HTERT RPE-1 (cell line): ENCODE measurements around the gene SLF2.
"Not testable (repeated sequence)": the region's sequence is repeated elsewhere in the genome, so short reads cannot be mapped to it uniquely, and the experiment has no call there.

Experiments used
- in situ Hi-C: fragments of 300-500 bp; cut with MboI; formaldehyde crosslinking; loops from 4 replicates; pipeline ENCODE4 v1.14.3; 2020; ENCODE audit warnings: low sequenced_read_pairs

The SLF2 gene

GRCh38 chr10:100960251-100960650 is 47.5 kb downstream of the SLF2 start:
- in situ Hi-C loops: no loop called here

- in situ Hi-C loops: no loop called here
Measured at GRCh38 chr10:100962351-100963080, 49.8 kb downstream of the SLF2 start.

- in situ Hi-C loops: no loop called here
Measured at GRCh38 chr10:100963826-100964225, 51.1 kb downstream of the SLF2 start.

- in situ Hi-C loops: no loop called here
Measured at GRCh38 chr10:100965820-100966219, 53.1 kb downstream of the SLF2 start.

- in situ Hi-C loops: no loop called here
Measured at GRCh38 chr10:100966887-100967286, 54.1 kb downstream of the SLF2 start.

- in situ Hi-C loops: no loop called here
Measured at GRCh38 chr10:100967332-100967731, 54.6 kb downstream of the SLF2 start.

GRCh38 chr10:100968062-100968736 is 55.4 kb downstream of the SLF2 start:
- in situ Hi-C loops: no loop called here

- in situ Hi-C loops: no loop called here
Measured at GRCh38 chr10:100968863-100969186, 56.1 kb downstream of the SLF2 start.

GRCh38 chr10:100969187-100970075 is 56.7 kb downstream of the SLF2 start, which contains the start of gene SEMA4G:
Gene SEMA4G, plus strand, starts transcription at chr10:100969504. Its CDS starts 3,409 bp downstream, at chr10:100972913.
- in situ Hi-C loops: no loop called here

GRCh38 chr10:100970076-100970913 is 57.5 kb downstream of the SLF2 start:
- in situ Hi-C loops: no loop called here

GRCh38 chr10:100970914-100971811 is 58.4 kb downstream of the SLF2 start:
- in situ Hi-C loops: no loop called here

- in situ Hi-C loops: no loop called here
Measured at GRCh38 chr10:100972115-100972903, 59.5 kb downstream of the SLF2 start.

GRCh38 chr10:100972904-100973535 is 60.3 kb downstream of the SLF2 start:
- in situ Hi-C loops: no loop called here

- in situ Hi-C loops: not testable (repeated sequence)
Measured at GRCh38 chr10:100975397-100975796, 62.6 kb downstream of the SLF2 start.

GRCh38 chr10:100976906-100977305 is 64.1 kb downstream of the SLF2 start:
- in situ Hi-C loops: no loop called here

GRCh38 chr10:100977436-100977835 is 64.7 kb downstream of the SLF2 start:
- in situ Hi-C loops: no loop called here

GRCh38 chr10:100978121-100978900 is 65.5 kb downstream of the SLF2 start:
- in situ Hi-C loops: no loop called here

- in situ Hi-C loops: no loop called here
Measured at GRCh38 chr10:100978901-100979195, 66.1 kb downstream of the SLF2 start.
